Measurements from ENCODE around the gene RGS7.

RGS7 gene

GRCh38 chr1:241356519-241357365 is at the start of gene RGS7:
TSS of gene RGS7 (minus strand) at chr1:241357205.
- peak; percentile 68 for DNase-seq

GRCh38 chr1:241406421-241406820 is 49.4 kb upstream of the RGS7 start:
- DNase-seq: no peak

GRCh38 chr1:241401156-241401555 is 44.2 kb upstream of the RGS7 start:
- DNase-seq: no peak

GRCh38 chr1:241396747-241397681 is 40.0 kb upstream of the RGS7 start:
- DNase-seq: no peak

GRCh38 chr1:241391926-241392710 is 35.1 kb upstream of the RGS7 start:
- DNase-seq: no peak

GRCh38 chr1:241390526-241390925 is 33.5 kb upstream of the RGS7 start:
- no peak for DNase-seq

GRCh38 chr1:241389400-241389799 is 32.4 kb upstream of the RGS7 start:
- DNase-seq: no peak

GRCh38 chr1:241387216-241387615 is 30.2 kb upstream of the RGS7 start:
- DNase-seq: no peak

- no peak for DNase-seq
Measured at GRCh38 chr1:241376701-241377100, 19.7 kb upstream of the RGS7 start.

- no peak for DNase-seq
Measured at GRCh38 chr1:241375886-241376285, 18.9 kb upstream of the RGS7 start.

GRCh38 chr1:241366196-241366595 is 9.2 kb upstream of the RGS7 start:
- no peak for DNase-seq

- DNase-seq: no peak
Measured at GRCh38 chr1:241362350-241362749, 5.3 kb upstream of the RGS7 start.

GRCh38 chr1:241357366-241358340 is 648 bp upstream of the RGS7 start:
- no peak for DNase-seq

- peak; percentile 24 to 26 for DNase-seq
Measured at GRCh38 chr1:241356187-241356518, 852 bp downstream of the RGS7 start.

- DNase-seq: no peak
Measured at GRCh38 chr1:241355311-241356010, 1.5 kb downstream of the RGS7 start.

- DNase-seq: no peak
Measured at GRCh38 chr1:241352401-241352800, 4.6 kb downstream of the RGS7 start.

GRCh38 chr1:241351841-241352240 is 5.2 kb downstream of the RGS7 start:
- DNase-seq: no peak

GRCh38 chr1:241343956-241344355 is 13.0 kb downstream of the RGS7 start:
- no peak for DNase-seq

- DNase-seq: no peak
Measured at GRCh38 chr1:241336335-241336734, 20.7 kb downstream of the RGS7 start.

GRCh38 chr1:241332987-241333386 is 24.0 kb downstream of the RGS7 start:
- DNase-seq: peak in 1 of 2 experiments; percentile 13

GRCh38 chr1:241332037-241332409 is 25.0 kb downstream of the RGS7 start:
- DNase-seq: no peak
